ENCODE results near the gene ATP2B3.

The ATP2B3 gene

DNA sequence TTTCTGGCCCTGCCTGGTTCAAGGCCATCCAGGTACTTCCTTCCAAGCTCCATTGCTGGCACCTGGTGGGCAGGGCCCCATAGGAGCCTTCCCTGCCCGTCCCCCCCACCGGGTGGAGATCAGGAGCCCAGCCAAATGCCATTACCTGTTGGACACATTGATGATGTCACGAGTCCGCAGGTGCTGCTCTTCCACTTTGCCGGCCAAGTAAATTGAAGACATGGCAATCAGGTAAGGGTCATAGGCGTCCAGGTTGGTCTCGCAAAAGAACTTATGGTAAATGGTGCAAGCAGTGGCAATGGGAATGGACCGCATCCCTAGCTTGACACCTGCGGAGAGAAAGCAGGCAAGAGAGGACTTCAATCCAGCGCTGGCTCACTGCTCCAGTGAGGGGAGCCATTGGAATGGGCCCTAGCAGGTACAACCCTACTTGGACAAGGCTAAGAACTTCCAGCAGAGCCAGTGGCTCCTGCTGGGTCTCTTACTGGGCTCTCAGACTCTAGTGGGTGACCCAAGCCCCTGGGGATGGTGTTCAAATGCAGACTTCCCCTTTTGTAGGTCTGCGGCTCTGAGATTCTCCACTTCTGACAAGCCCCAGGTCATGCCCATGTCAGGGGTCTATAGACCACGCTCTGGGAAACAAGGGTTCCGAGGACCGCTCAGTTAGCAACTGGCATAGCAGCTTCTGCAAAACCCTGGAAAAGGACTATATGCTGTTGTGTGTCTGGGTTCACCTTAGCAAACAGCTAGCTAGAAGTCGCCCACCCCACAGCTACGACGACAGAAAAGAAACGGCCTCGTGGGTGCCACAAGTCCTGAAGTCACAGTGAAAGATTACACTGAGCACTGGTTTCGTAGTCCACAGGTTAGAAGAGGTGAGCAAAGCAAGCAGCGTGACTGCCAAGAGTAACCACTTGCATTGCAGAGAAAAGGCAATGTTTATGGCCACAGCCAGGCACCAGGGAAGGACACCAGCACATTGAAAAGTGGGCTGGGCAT is 78.7 kb downstream of the ATP2B3 start:
- Histone ChIP-seq H3K4me1 (no peaks in the 10 kb centered on the region), H3K9me3 (ENCODE audit: control insufficient read depth, low read length) (no peaks in the 10 kb centered on the region), H3K4me2 (ENCODE audit: low read length) (no peak overlapping the region), H3K27me3 (ENCODE audit: control insufficient read depth, insufficient read depth, low read length) (no peaks in the 10 kb centered on the region), H3K79me2 (peaks cover 4% of the 10 kb centered on the region), H3K9ac (no peak overlapping the region), H2AFZ (no peak overlapping the region), H3K27ac (no peak overlapping the region), H3K36me3 (ENCODE audit: control insufficient read depth, insufficient read depth, low read length) (no peaks in the 10 kb centered on the region), H3K4me3 (ENCODE audit: low read depth, low read length) (no peak overlapping the region)
- TF ChIP-seq CTCF (IDR thresholded peaks at IDR 0.05): no peak

- no peak overlapping the region for H3K4me2 ChIP-seq (ENCODE audit: low read length)
- no peak overlapping the region for H3K4me3 ChIP-seq (ENCODE audit: low read depth, low read length)
- no peaks in the 10 kb centered on the region for H3K9me3 ChIP-seq (ENCODE audit: control insufficient read depth, low read length)
- TF ChIP-seq CTCF (IDR thresholded peaks at IDR 0.05): no peak
- H3K27me3 ChIP-seq (ENCODE audit: control insufficient read depth, insufficient read depth, low read length): no peaks in the 10 kb centered on the region
- no peak overlapping the region for H2AFZ ChIP-seq
- no peak overlapping the region for H3K9ac ChIP-seq
- H3K79me2 ChIP-seq: peaks cover 4% of the 10 kb centered on the region
- H3K27ac ChIP-seq: no peak overlapping the region
- no peaks in the 10 kb centered on the region for H3K36me3 ChIP-seq (ENCODE audit: control insufficient read depth, insufficient read depth, low read length)
- H3K4me1 ChIP-seq: no peaks in the 10 kb centered on the region
These were observed 79.7 kb downstream of the ATP2B3 start for GRCh38 chrX:153596981-153597750.

GRCh38 chrX:153598541-153599191 is 81.2 kb downstream of the ATP2B3 start, which contains the start of gene CCNQ:
CCNQ (minus strand) TSS chrX:153599139; CDS start chrX:153599073, 66 bp downstream.
- Histone ChIP-seq H3K4me3 (ENCODE audit: low read depth, low read length) (peak within 1 kb of the TSS; percentile 66), H3K79me2 (peaks cover 4% of the 10 kb centered on the region), H3K4me1 (no peaks in the 10 kb centered on the region), H3K36me3 (ENCODE audit: control insufficient read depth, insufficient read depth, low read length) (no peaks in the 10 kb centered on the region), H3K9ac (no peak within 1 kb of the TSS), H3K4me2 (ENCODE audit: low read length) (peak within 1 kb of the TSS; percentile 75), H2AFZ (peak within 1 kb of the TSS; percentile 66), H3K27ac (peak within 1 kb of the TSS; percentile 32), H3K27me3 (ENCODE audit: control insufficient read depth, insufficient read depth, low read length) (no peaks in the 10 kb centered on the region), H3K9me3 (ENCODE audit: control insufficient read depth, low read length) (no peaks in the 10 kb centered on the region)
- TF ChIP-seq CTCF (IDR thresholded peaks at IDR 0.05): no peak

- H3K27ac ChIP-seq: no peak overlapping the region
- no peaks in the 10 kb centered on the region for H3K27me3 ChIP-seq (ENCODE audit: control insufficient read depth, insufficient read depth, low read length)
- H3K4me2 ChIP-seq (ENCODE audit: low read length): peak overlapping the region; percentile 75
- no peak for TF ChIP-seq CTCF (IDR thresholded peaks at IDR 0.05)
- H3K36me3 ChIP-seq (ENCODE audit: control insufficient read depth, insufficient read depth, low read length): no peaks in the 10 kb centered on the region
- peak overlapping the region; percentile 66 for H2AFZ ChIP-seq
- peak overlapping the region; percentile 66 for H3K4me3 ChIP-seq (ENCODE audit: low read depth, low read length)
- H3K4me1 ChIP-seq: no peaks in the 10 kb centered on the region
- no peaks in the 10 kb centered on the region for H3K9me3 ChIP-seq (ENCODE audit: control insufficient read depth, low read length)
- H3K79me2 ChIP-seq: peaks cover 4% of the 10 kb centered on the region
- no peak overlapping the region for H3K9ac ChIP-seq
These were observed 82.0 kb downstream of the ATP2B3 start for GRCh38 chrX:153599192-153600031.

Data from parathyroid adenoma (tissue), 2 donors.